Cardiac fibroblast (primary cell): ENCODE measurements around the gene COL4A4.

Experiments
- DNase-seq, 2 donors: peaks; one replicate each; pipeline versions ENCODE4 v3.0.0 to v3.0.0-alpha.2; 2010; ENCODE audit warnings: low read depth in 2 of 2
- H3K4me3 ChIP-seq, 2 donors: replicated peaks in 1 of 2; 1 replicate in 1 of 2; 2 replicates in 1 of 2; pipeline ENCODE4 v1.5.1; 2011; ENCODE audit warnings: low read depth in 2 of 2, low read length in 2 of 2, mild to moderate bottlenecking in 2 of 2, moderate library complexity in 1 of 2
- CTCF ChIP-seq: IDR thresholded peaks from one replicate; pipeline ENCODE4 v1.5.1; 2011; ENCODE audit warnings: low read depth, mild to moderate bottlenecking, low read length, inconsistent platforms

The COL4A4 gene

DNA sequence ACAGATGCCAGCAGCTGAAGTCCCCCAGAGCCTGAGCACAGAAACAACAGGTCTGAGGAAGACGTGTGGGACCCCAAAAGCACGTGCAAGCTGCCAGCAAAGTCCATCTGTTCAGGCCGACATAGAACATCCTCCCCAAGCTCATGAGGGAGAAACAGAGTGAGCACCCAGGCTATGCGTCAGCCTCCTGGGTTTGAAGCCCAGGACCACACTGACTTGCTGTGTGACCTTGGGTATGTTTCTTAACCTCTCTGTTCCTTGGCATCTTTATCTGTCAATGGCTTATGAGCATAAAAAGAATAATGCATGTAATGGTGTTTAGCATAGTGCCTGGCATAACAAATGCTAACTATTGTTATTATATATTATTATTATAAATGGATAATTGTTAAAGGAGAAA lies 40.3 kb downstream of the COL4A4 start:
- no peak for DNase-seq
- TF ChIP-seq CTCF, result no peak
- no peak overlapping the region for H3K4me3 ChIP-seq

- no peak overlapping the region for H3K4me3 ChIP-seq
- no peak for DNase-seq
- no peak for TF ChIP-seq CTCF
These were observed 45.7 kb downstream of the COL4A4 start for GRCh38 chr2:227118353-227118752.

DNA sequence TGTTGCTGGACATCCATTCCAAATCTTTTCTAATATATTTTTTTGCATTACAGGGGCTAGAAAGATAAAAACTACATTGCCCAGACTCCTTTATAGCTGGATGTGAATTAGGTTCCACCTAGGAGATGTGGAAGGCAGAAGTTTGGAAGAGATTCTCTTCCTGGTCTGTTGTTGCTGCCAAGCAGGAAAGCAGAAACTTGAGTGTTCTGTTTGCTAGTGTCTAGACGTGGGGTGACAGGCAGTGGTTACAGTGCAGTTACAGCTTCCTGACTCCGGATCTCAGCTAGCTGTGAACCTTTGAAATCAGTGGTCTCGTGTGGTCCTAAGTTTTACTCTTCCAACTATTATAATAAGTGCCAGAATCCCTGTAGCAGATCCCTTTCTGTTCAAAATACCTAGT lies 46.2 kb downstream of the COL4A4 start:
- DNase-seq, result no peak
- no peak overlapping the region for H3K4me3 ChIP-seq
- TF ChIP-seq CTCF, result no peak

- DNase-seq, result no peak
- H3K4me3 ChIP-seq, result no peak overlapping the region
- TF ChIP-seq CTCF, result no peak
These were observed 47.0 kb downstream of the COL4A4 start for GRCh38 chr2:227117027-227117426.

DNA sequence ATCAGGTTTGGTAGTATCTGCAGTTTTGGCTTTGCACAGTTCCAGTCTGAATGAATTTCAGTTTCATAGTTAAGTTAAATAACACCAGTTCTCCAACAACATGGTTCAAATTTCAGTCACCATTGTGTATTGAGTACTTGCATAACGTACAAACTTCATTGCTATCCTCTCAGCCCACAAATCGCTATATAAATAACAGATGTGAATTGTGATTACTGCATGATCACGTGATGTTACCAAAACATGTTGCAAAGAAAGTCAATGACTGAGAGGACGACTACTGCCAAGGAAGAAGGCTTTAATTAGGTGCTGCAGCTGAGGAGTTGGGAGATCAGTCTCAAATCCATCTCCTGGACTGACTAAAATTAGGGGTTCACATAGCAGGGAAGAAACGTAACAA lies 48.2 kb downstream of the COL4A4 start:
- H3K4me3 ChIP-seq, result no peak overlapping the region
- DNase-seq, result no peak
- TF ChIP-seq CTCF, result no peak

GRCh38 chr2:227106845-227107759 lies 56.9 kb downstream of the COL4A4 start:
- TF ChIP-seq CTCF, result peak; percentile 85
- no peak overlapping the region for H3K4me3 ChIP-seq
- peak; percentile 77 to 81 for DNase-seq

DNA sequence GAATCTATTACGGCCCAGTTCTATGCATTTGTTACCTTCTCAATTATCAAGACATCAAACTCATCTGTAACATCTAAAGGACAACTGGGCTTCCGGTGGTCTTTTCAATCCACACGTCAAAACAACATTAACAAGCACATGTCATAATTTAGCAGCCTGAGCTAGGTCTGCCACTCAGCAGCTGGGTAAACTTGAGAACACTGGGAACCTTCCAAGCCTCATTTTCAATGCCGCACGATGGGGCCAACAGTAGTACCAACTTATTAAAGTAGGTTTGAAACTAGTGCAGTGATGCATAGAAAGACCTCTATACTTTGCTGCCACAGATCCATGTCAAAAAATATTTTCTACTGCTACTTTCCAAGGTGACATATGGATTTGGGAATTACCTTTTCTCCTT lies 60.4 kb downstream of the COL4A4 start:
- DNase-seq, result no peak
- no peak overlapping the region for H3K4me3 ChIP-seq
- no peak for TF ChIP-seq CTCF
